NCI-H128 (cell line): ENCODE data around the gene SLC28A3.

ENCODE experiments used
- DNase-seq: peaks from one replicate; lab custom pipeline; 2025; ENCODE audit not compliant: unreplicated experiment; lab: John Stamatoyannopoulos, UW

Gene SLC28A3

GRCh38 chr9:84339962-84340361, 596 bp downstream of the SLC28A3 start:
- DNase-seq, result no peak

- DNase-seq, result no peak
Measured at GRCh38 chr9:84339503-84339902, 1.1 kb downstream of the SLC28A3 start.

- no peak for DNase-seq
Measured at GRCh38 chr9:84338792-84339191, 1.8 kb downstream of the SLC28A3 start.

GRCh38 chr9:84337252-84337651, 3.3 kb downstream of the SLC28A3 start:
- no peak for DNase-seq

GRCh38 chr9:84331119-84331809, 9.3 kb downstream of the SLC28A3 start:
- DNase-seq, result no peak

GRCh38 chr9:84330246-84330645, 10.3 kb downstream of the SLC28A3 start:
- DNase-seq, result no peak

GRCh38 chr9:84327184-84327583, 13.4 kb downstream of the SLC28A3 start:
- no peak for DNase-seq

GRCh38 chr9:84325347-84325973, 15.1 kb downstream of the SLC28A3 start:
- DNase-seq, result no peak

GRCh38 chr9:84324811-84325210, 15.7 kb downstream of the SLC28A3 start:
- DNase-seq, result no peak

- DNase-seq, result no peak
Measured at GRCh38 chr9:84323858-84324257, 16.7 kb downstream of the SLC28A3 start.

- no peak for DNase-seq
Measured at GRCh38 chr9:84322828-84323227, 17.7 kb downstream of the SLC28A3 start.

- no peak for DNase-seq
Measured at GRCh38 chr9:84320231-84320630, 20.3 kb downstream of the SLC28A3 start.

GRCh38 chr9:84319632-84320031, 20.9 kb downstream of the SLC28A3 start:
- DNase-seq, result no peak

GRCh38 chr9:84318981-84319380, 21.6 kb downstream of the SLC28A3 start:
- DNase-seq, result no peak

- DNase-seq, result no peak
Measured at GRCh38 chr9:84317563-84317962, 23.0 kb downstream of the SLC28A3 start.

GRCh38 chr9:84315278-84315877, 25.2 kb downstream of the SLC28A3 start:
- DNase-seq, result peak; percentile 70

GRCh38 chr9:84314306-84314705, 26.3 kb downstream of the SLC28A3 start:
- no peak for DNase-seq

GRCh38 chr9:84310883-84311282, 29.7 kb downstream of the SLC28A3 start:
- DNase-seq, result no peak

GRCh38 chr9:84305497-84306131, 34.9 kb downstream of the SLC28A3 start:
- no peak for DNase-seq

- DNase-seq, result no peak
Measured at GRCh38 chr9:84304166-84304565, 36.4 kb downstream of the SLC28A3 start.

- no peak for DNase-seq
Measured at GRCh38 chr9:84303061-84303460, 37.5 kb downstream of the SLC28A3 start.

- DNase-seq, result no peak
Measured at GRCh38 chr9:84301851-84302250, 38.7 kb downstream of the SLC28A3 start.
